Activated effector memory CD4-positive, alpha-beta T cell treated with Interleukin-2 at 50 U/mL for 16 hours (primary cell): ENCODE measurements around the gene NDEL1.

Source experiments
- DNase-seq: peaks from one replicate; pipeline ENCODE4 v3.0.0-alpha.2; 2020

NDEL1 gene

DNA sequence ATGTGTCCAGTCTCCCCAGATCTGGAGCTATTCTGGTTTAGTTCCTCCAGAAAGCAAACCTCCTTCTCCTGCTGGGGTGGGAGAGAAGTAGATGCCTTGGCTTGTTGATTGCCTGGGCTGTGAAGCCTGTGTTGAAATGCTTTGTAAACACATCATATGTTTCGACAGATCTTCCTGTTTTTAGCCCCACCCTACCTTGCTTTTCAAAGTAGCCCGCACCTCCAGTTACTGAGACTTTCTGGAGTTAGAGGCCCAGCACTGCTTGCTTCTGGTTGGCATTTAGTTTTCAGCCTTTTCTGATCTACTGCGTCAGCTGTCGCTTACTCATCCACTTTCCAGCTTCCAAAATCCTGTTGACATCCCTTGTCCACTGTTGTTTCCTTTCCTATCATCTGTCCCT is 17.9 kb upstream of the NDEL1 start:
- DNase-seq = no peak

DNA sequence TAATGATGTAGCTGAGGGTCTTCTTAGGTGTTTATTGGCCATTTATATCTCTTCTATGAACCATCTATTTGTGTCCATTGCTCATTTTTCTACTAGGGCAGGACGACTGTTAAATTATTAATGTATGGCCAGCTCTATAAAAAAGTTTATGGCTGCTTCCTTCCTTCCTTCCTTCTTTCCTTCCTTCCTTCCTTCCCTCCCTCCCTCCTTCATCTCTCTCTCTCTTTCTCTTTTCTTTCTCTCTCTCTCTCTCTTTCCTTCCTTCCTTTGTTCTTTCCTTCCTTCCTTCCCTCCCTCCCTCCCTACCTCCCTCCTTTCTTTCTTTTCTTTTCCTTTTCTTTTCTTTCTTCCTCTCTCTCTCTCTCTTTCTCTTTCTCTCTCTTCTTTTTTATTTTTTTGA is 17.2 kb upstream of the NDEL1 start:
- DNase-seq = no peak

DNA sequence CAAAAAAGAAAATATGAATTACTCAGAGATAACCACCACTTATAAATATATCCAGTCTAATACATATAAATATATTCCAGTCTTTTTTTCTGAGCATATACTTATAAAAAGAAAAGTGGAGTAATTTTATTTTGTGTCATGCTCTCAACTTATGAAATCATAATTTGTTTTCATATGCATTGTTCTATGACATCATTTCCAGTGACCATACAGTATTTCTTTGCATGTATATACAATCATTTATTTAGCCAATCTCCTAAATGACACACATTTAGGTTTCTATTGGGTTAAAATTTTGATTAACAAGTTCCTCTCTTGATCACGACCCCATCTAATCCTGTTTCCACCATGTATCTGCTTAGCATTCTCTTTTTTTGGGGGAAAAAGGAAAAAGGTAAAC is 16.4 kb upstream of the NDEL1 start:
- DNase-seq = no peak

DNA sequence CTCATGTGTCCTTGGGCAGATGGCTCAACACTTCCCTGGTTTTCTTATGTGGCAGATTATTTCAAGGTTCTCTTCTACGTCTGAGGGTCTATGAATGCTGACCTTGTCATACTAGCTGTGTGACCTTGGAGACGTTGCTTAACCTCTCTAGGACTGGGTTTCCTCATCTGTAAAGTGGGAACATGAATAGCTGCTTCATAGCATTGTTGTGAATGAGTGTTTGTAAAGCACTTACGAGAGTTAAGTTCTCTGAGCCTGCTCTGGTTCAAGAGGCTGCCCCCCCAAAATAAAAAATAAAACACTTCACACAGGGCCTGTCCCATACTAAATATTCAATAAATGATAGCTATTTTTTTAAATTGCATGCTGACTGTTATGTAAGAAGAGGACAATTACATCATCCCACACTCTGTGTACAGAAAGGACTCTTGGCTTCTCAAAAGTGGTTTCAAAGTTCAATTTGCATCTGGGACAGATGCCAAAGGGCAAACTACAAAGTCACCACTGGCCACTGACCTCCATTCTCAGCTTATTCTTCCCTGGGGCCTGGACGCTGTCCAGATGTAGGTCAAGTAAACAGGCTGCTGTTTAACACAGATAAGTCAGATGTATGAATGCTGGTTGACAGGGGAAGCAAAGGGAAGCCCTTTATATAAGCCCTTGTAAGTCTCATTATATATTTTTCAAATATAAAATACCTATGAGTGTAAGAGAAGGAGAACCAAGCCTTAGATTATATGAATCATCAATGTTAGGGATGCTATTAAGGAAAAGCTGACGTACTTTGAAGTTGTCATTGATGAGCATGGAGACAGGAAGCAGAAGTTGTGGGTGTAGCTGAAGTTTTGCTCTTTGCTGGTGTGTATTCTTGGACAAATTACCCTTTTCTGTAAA is 15.4 kb upstream of the NDEL1 start:
- no peak for DNase-seq

DNA sequence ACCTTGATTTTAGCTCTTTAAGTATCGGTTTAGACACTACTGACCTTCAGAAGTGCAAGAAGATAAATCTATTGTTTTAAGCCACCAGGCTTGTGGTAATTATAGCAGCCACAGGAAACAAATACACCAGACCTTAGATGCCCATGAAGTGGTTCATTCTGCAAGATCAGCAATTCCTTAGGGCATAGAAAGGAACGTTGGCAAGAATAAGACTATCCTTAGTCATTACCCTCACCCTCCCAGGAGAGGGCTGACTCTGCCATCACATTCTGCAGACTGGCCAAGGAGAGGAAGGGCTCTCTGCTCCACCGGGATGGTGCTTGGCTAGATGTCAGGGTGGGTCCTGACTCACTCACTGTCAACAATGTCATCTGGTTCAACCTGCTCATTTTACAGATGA is 14.1 kb upstream of the NDEL1 start:
- no peak for DNase-seq

DNA sequence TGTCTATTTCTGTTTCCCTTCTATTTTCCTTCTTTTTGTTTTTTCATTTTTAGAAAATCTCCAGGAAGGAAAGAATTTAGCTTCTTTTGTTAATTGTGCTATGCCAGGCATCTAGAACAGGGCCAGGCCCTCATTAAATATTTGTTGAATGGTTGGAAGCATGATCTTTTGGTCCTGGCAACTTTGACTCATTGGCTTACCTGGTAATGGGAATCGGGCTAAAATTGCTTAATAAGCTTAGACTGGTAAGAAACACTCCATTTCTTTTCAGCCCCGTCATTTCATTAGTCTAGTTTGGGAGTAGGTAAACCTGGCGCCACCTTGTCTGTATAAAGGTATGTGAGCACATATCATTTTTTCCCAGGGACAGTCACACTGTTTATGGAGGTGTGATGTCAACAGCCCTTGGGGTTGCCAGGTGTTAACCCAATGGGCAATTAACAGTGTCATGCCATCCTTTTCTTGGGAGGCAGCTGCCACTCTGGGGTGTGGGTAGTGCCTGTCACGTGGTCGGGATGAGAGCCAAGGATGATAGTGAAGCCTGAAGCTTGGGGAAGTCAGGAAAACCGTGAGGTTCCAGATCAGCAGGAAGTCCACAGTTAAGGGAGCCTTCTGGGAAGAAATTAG is 9.5 kb upstream of the NDEL1 start:
- no peak for DNase-seq

DNA sequence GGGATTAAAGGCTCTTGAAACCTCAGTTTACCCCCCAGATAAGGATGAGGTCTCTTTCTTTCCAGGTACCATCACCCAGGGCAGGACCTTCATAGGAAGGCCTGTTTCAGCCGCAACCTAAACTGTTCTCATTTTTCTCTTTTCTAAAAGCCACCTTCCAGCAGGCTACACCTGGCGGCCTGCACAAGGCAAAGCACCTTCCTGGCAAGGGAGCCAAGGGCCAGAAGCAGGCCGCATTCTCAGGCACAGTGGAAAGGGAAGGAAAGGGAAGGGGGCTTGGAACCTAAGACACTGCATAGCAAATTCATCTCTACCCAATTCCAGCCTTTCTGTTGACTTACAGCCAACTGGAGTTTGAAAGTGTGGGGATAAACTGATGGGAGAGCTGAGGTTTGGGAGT is 8.9 kb upstream of the NDEL1 start:
- no peak for DNase-seq

DNA sequence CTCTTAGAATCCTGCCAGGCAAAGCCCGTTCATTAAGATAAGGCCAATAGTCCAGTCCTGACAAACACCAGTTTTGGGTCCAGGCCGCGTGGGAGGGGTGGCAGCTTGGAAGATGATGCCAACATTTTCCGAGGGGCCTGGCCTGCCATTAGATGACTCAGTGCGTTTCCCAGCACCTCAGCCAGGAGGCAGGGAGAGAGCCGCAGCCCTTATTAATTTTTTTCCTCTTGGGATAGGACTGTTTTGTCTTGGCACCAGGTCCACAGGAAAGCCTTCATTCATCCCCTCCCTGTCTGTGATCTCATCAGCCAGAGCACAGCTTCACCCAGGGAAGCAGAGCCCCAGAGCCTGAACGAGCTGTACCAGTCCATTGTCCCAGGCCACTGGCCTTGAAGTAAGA is 4.7 kb upstream of the NDEL1 start:
- no peak for DNase-seq

DNA sequence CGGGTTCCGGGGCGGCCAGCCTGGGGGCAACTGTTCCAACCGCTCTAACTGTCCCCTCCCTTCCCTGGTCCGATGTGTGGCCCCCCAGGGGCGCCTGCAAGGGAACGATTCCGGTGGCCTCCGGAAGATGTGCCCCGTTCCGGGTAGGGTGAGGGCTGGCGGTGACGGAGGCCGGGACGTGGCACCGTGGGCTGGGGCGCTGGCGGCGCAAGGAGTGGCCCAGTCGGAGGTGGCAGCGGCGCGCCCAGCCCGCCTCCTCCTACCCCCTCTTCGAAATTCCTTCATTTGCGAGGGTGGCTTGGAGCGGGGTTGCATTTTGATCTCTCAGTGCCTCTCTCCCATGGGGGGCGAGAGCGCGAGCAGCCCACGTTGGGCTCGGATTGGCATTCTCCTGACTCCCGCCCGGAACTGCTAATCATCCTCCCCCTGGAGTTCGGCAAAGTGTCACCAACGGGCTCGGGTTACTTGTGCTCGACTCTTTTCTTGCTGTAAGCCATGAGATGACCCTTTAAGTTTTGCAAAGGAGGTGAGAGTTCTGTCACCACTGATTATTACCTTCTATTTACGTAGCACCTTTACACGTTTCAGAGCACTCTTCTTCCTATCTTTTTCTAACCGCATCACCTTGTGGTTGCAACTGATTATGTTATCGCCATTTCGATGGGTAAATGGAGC is 622 bp downstream of the NDEL1 start:
- DNase-seq = peak; percentile 52

DNA sequence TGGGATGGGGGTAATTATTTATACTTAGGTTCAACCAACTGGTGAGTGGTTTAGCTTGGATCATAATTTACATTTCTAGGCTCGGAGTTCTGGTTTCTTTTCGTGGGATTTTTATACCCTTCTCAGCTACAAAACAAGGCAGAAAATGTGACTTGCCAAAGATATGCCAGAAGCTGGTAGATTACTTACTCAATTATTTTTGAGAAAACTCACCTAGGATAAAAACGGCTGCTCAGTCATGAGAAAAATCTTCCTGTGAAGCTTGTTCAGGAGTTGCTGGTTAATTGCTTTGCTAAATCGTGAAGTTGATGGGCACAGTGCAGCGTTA is 1.1 kb downstream of the NDEL1 start:
- no peak for DNase-seq

DNA sequence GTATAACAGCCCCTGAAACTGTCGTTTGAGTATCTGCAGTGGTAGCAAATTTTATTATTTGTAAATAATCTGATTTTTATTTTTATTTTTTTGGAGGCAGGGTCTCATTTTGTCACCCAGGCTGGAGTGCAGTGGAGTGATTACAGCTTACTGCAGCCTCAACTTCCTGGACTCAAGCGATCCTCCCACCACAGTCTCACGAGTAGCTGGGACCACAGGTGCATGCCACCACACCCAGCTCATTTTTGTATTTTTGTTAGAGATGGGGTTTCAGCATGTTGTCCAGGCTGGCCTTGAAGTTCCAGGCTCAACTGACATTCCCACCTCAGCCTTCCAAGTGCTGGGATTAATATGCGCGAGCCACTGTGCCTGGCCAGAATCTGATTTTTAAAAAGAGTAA is 2.8 kb downstream of the NDEL1 start:
- DNase-seq = no peak

DNA sequence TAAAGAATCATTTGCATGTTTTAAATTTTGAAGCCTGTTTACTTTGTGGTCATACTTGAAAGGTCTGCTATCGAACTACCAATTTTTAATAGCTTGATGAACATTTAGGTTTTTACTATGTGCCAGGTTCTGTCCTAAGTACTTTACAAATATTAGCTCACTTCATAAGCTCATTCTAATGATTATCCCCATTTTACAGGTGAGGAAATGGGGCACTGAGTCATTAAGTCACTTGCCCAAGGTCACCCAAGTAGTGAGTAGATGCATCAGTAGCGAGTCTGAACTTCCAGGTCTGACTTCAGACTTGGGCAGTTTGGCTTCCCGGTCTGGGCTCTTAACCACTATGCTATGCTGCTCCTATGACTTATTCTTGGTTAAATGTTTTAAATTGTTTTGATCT is 4.0 kb downstream of the NDEL1 start:
- no peak for DNase-seq

DNA sequence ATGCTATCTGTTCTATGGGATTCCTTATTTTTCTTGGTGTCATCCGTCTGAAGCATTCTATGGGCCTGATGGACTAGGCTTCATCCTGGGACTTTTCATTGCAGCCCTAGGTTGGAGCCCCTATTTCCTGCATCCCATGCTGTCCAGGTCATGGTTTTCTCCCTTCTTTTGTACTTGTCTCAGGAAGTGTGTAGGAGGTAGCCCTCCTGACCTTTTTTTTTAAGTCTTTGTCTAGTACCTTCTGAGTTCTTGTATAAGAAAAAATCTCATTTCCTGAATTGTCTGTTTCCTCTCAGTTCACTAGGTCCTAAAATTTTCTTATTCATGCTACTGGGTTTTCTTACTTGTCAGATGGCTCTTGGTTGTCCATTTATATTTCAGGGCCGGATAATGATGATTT is 6.0 kb downstream of the NDEL1 start:
- no peak for DNase-seq

DNA sequence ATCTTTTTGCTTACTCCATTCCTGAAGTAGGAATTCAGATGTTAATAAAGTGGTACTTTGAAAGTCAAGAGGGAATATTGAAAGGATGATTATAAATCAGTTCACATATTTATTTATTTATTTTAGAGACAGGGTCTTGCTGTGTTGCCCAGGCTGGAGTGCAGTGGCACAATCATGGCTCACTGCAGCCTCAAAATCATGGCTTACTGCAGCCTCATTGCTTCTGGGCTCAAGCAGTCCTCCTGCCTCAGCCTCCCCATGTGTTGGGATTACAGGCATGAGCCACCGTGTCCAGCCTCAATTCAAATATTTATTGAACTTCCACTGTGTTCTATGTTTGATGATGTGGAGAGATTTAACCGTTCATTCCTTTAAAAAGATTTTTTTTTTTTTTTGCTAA is 6.6 kb downstream of the NDEL1 start:
- no peak for DNase-seq

DNA sequence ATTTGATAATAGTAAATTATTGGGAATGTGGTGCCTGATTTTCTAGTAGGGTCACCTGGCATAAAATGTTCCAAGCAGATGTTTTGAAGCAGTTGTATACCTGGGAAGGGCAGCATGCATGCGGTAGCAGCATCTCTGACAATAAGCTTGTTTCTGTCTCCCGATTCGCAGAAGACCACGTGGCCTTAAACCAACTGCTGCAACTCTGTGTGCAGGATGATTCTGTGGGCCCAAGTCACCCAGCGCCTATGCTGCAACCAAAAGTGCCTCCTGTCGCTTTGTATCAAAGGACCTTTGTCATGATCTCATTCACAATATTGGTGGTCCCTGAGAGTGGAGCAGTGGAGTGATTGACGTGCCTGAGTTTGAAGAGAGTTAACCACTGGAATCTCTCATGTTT is 8.1 kb downstream of the NDEL1 start:
- DNase-seq = no peak

DNA sequence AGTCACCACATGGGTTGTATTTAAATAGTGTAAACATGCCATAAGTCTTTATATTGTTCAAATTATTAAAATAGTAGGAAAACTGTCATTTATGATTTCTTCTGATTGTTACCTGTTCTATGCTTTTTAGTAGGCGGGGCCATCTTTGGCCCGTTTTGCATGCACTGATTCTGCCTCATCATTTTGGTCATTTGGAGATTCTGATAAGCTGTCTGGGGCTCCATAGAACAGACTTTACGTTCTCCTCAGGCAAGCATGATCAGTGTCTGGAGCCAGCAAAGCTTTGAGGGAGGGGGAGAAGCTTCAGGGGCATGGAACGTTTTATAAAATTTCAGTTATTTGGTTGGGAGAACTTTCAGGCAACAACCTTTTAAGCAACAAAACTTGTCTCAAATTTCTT is 8.8 kb downstream of the NDEL1 start:
- no peak for DNase-seq

DNA sequence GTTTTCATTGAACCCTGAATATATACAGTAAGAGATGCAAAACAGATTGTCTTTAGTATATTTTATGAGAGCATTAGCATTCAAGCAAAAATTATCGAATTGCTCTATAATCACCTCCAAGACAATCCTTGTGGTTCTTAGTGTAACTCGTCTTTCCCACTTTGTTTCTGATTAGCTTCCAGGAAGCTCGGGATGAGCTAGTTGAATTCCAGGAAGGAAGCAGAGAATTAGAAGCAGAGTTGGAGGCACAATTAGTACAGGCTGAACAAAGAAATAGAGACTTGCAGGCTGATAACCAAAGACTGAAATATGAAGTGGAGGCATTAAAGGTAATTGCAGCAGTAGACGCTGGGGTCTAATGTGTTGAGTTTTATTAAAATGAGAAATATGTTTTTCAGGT is 9.9 kb downstream of the NDEL1 start:
- DNase-seq = no peak

DNA sequence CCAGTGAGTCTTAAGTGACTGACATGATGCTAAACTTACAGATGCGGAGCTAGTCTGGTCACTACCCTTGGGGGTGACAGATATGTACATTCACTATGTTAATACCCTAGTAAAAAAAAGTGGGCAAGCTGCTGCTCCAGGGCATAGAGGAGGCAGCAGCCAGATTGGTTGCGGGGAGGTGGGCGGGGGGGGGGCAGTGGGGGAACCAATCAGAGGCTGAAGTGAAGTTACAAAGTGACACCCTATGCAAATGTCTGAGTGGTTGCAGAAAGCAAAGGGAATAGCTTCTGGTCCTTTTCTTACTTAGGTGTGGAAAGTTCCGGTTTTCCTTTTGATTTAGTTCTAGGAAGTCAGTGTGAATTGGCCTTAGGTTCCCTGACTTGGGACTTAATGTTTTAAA is 12.1 kb downstream of the NDEL1 start:
- no peak for DNase-seq

DNA sequence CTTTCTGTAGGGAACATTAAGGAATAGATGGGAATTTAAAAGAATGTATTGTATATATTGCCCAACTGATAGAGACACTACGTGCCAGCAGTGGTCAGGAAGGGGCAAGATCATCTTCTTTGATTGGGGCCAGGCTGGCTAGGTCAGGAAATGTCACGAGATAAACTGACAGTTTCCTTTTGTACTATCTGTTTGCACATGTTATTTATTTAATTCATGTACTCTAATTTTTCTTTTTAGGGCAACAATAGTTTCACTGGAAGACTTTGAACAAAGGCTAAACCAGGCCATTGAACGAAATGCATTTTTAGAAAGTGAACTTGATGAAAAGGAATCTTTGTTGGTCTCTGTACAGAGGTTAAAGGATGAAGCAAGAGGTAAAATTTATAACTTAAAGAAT is 12.6 kb downstream of the NDEL1 start:
- no peak for DNase-seq

DNA sequence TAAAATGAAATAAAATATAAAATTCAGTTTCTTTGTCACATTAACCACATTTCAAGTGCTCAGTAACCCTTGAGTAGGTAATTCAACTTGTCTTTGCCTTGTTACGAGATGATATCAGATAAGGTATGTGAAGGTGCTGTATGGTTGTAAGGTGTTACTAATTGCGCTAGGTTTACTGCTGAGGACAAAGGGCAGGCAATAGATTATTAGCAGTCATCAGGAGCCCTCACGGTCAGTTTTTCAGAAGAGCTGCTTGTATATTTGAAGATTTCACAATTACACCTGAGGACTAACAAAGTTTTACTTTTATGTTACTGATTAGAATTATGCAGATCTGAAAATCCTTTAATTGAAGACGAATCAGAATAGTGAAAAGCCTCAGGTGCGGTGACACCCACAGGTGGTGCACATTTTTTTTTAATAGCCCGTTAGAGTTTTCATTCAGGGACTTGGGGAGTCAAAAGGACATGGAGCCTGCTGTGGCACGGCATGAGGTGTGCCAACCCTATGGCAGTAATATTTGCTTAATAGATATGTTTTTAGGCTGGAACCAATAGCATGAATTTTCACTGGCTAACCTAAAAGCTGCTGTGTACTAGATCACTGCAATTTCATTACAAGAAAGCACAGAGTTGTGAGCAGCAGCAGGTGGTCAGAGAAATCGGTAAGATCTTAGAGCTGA is 16.4 kb downstream of the NDEL1 start:
- no peak for DNase-seq

DNA sequence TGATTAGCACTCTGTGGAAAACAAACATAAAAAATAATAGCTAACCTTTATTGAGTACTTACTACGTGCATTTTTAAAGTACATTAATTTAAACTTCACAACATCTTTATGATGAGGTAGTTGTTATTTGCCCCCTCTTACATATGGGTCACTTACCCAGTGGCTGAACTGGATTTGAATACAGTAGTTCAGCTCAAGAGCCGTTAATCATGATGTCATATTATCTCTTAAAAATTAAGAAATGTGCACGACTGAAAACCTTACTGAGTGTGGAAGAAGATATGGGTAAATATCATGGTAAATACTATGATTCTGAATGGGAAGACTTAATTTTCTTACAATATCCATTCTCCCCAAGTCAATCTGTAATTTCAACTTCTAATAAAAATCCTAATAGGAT is 17.6 kb downstream of the NDEL1 start:
- DNase-seq = no peak

DNA sequence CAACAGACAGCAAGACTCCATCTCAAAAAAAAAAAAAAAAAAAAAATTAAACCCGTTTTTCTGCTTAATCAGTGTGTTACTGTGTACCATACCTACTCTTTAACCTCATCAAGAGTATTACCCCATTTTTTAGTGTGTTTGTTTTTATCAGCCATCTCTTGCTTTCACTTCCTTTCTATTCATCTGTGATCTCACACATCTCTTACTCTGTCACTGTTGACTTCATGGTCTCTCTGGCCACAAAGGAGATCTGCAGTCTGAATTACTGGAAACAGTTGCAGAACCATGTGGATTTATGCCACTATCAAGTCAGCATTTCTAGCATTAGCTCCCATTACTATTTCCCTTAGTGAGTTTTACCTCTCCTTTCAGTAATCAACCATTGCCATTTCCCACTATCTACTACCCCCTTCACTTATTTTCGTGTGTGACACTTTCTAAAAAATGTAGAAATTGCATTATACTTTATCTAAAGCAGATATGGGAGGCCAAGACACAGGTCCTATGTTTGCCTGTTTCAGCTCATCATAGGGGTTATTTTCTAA is 20.1 kb downstream of the NDEL1 start:
- DNase-seq = no peak

DNA sequence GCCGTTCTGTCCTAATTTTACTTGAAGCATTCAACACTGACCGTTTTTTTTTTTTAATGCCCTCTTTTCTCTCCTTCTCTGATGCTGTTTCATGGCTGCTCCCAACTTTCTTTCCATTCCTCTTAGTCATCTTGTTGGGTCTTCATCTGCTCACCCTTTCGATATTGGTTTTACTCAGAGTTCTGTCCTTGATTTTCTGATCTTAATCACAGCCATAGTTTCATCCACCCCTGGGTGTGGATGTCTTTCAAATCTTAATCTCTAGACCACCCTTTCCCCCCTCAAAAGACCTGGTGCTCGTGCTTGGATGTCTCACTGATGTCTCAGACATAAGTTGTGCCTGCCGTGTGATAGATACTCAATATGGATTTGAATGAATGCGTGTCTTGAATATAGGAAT is 22.4 kb downstream of the NDEL1 start:
- DNase-seq = no peak

DNA sequence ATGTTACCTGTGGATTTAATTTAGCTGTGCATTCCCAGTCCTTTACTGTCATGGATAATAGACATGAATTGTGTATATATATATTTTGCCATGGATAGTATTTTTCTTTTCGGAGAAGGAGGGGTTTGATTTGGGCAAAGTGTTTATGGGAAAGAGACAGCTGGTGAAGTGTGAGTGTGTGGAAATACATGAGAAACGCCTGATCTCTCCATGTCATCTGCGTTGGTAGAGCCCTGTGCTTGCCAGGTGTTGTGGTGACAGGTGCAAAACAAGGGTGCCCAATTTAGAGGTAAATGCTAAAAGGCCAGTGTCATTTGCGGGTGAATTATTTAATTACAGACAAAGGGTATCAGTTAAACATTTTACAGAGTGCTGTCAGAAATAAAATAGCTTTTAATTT is 23.4 kb downstream of the NDEL1 start:
- DNase-seq = no peak
